HG03039 (cell line): ENCODE data around the gene ENKD1.

Experiments
- ATAC-seq: cut with Tn5 transposase; IDR thresholded peaks from one replicate; pipeline ENCODE4 v1.9.1; 2021; ENCODE audit warnings: mild to moderate bottlenecking, moderate library complexity; ENCODE audit not compliant: unreplicated experiment

Gene ENKD1

GRCh38 chr16:67664258-67664657 is 2.3 kb downstream of the ENKD1 start:
- ATAC-seq: no peak

GRCh38 chr16:67663877-67664222 is 2.7 kb downstream of the ENKD1 start:
- no peak for ATAC-seq

- no peak for ATAC-seq
Measured at GRCh38 chr16:67663151-67663876, 3.2 kb downstream of the ENKD1 start.

GRCh38 chr16:67662653-67663010 is 3.9 kb downstream of the ENKD1 start:
- ATAC-seq: no peak

GRCh38 chr16:67661886-67662652 is 4.5 kb downstream of the ENKD1 start:
- no peak for ATAC-seq

- ATAC-seq: peak; percentile 6
Measured at GRCh38 chr16:67661101-67661761, 5.3 kb downstream of the ENKD1 start.

- ATAC-seq: peak; percentile 62
Measured at GRCh38 chr16:67660564-67661028, 6.0 kb downstream of the ENKD1 start, which contains the start of gene PARD6A. Gene PARD6A, plus strand, starts transcription at chr16:67660960. Its CDS starts 79 bp downstream, at chr16:67661039.

GRCh38 chr16:67659675-67660563 is 6.6 kb downstream of the ENKD1 start, which contains the start of gene ACD:
Gene ACD, minus strand, starts transcription at chr16:67660260. Its CDS starts 40 bp downstream, at chr16:67660220.
- ATAC-seq: peak; percentile 54

- ATAC-seq: no peak
Measured at GRCh38 chr16:67658849-67659674, 7.5 kb downstream of the ENKD1 start.

GRCh38 chr16:67657751-67658518 is 8.6 kb downstream of the ENKD1 start:
- ATAC-seq: no peak

GRCh38 chr16:67657017-67657608 is 9.4 kb downstream of the ENKD1 start:
- ATAC-seq: no peak

- no peak for ATAC-seq
Measured at GRCh38 chr16:67656344-67657016, 10.1 kb downstream of the ENKD1 start.

GRCh38 chr16:67655363-67655762 is 11.2 kb downstream of the ENKD1 start:
- no peak for ATAC-seq

- ATAC-seq: no peak
Measured at GRCh38 chr16:67654403-67654911, 12.1 kb downstream of the ENKD1 start.

GRCh38 chr16:67653789-67654402 is 12.7 kb downstream of the ENKD1 start:
- no peak for ATAC-seq

GRCh38 chr16:67653128-67653788 is 13.3 kb downstream of the ENKD1 start:
- ATAC-seq: no peak

GRCh38 chr16:67652578-67653127 is 13.9 kb downstream of the ENKD1 start:
- ATAC-seq: no peak
